PC-3 (cell line): ENCODE data around the gene IGFBP3. TPM values are rescaled to one million over a fixed set of nuclear protein-coding genes. Genes with fewer than 3 reads are reported as not detected.

Experiments
- ATAC-seq: fragments of 200-7000 bp; cut with Tn5 transposase; 2 replicates; pipeline ENCODE4 v1.9.1; 2020; ENCODE audit warnings: mild to moderate bottlenecking, moderate library complexity
- BruUV-seq: library from RNA; stranded (reverse); fragments of 400-500 nt; replicated peaks from 2 replicates; lab custom pipeline; 2021; lab: Mats Ljungman, UMichigan
- CTCF ChIA-PET: fragments of 300-600 bp; sonication (Branson Sonifier 250); formaldehyde crosslinking; loops from one replicate; lab custom pipeline; 2022; ENCODE audit warnings: antibody characterized with exemption; lab: Charles Lee
- POLR2A ChIA-PET: fragments of 300-600 bp; sonication (Branson Sonifier 250); formaldehyde crosslinking; loops from one replicate; lab custom pipeline; 2022; ENCODE audit warnings: antibody characterized with exemption; ENCODE audit not compliant: unreplicated experiment; lab: Charles Lee
- DNase-seq: peaks from one replicate; pipeline ENCODE4 v3.0.0-alpha.2; 2015
- H2AFZ ChIP-seq: fragments of 300-600 bp; sonication (generic); 2 replicates; pipeline ENCODE4 v1.6.0; 2016; ENCODE audit warnings: antibody characterized with exemption, low read length
- H3F3A ChIP-seq: fragments of 300-600 bp; sonication (generic); one replicate; pipeline ENCODE4 v1.6.0; 2017; ENCODE audit warnings: antibody characterized with exemption, low read length, control low read depth, mild to moderate bottlenecking; ENCODE audit not compliant: unreplicated experiment
- H3K27ac ChIP-seq: fragments of 300-600 bp; sonication (generic); 2 replicates; pipeline ENCODE4 v1.5.1; 2016; ENCODE audit warnings: mild to moderate bottlenecking, low read length
- H3K27me3 ChIP-seq: fragments of 300-600 bp; sonication (generic); 2 replicates; pipeline ENCODE4 v1.6.1; 2016; ENCODE audit warnings: low read length, mixed read lengths
- H3K36me3 ChIP-seq: fragments of 300-600 bp; sonication (generic); 2 replicates; pipeline ENCODE4 v1.6.1; 2016; ENCODE audit warnings: low read depth, mixed run types, low read length, mixed read lengths
- H3K4me1 ChIP-seq: fragments of 300-600 bp; sonication (generic); 2 replicates; pipeline ENCODE4 v1.5.1; 2016; ENCODE audit warnings: low read length; ENCODE audit not compliant: insufficient read depth
- H3K4me2 ChIP-seq: fragments of 300-600 bp; sonication (generic); 2 replicates; pipeline ENCODE4 v1.6.0; 2016; ENCODE audit warnings: low read length
- H3K4me3 ChIP-seq: fragments of 300-600 bp; sonication (generic); 2 replicates; pipeline ENCODE4 v1.5.1; 2016; ENCODE audit warnings: mild to moderate bottlenecking, low read length, mixed read lengths
- H3K79me2 ChIP-seq: fragments of 300-600 bp; sonication (generic); 2 replicates; pipeline ENCODE4 v1.6.1; 2017; ENCODE audit warnings: low read length, mixed read lengths
- H3K9ac ChIP-seq: fragments of 300-600 bp; sonication (generic); 2 replicates; pipeline ENCODE4 v1.6.0; 2016; ENCODE audit warnings: mild to moderate bottlenecking, low read length
- H3K9me2 ChIP-seq: fragments of 300-600 bp; sonication (generic); replicated peaks from 2 replicates; pipeline ENCODE4 v1.6.1; 2016; ENCODE audit warnings: mixed run types, low read length, mixed read lengths
- H3K9me3 ChIP-seq: fragments of 300-600 bp; sonication (generic); 2 replicates; pipeline ENCODE4 v1.6.1; 2016; ENCODE audit warnings: low read length, mixed read lengths
- H4K20me1 ChIP-seq: fragments of 300-600 bp; sonication (generic); 2 replicates; pipeline ENCODE4 v1.6.1; 2016; ENCODE audit warnings: low read length, mixed read lengths
- EZH2 ChIP-seq: fragments of 300-600 bp; sonication (generic); IDR thresholded peaks from one replicate; pipeline ENCODE4 v1.6.1; 2017; ENCODE audit warnings: antibody characterized with exemption, mild to moderate bottlenecking, low read length; ENCODE audit not compliant: unreplicated experiment
- EZH2phosphoT487 ChIP-seq: fragments of 300-600 bp; sonication (generic); IDR thresholded peaks from 2 replicates; pipeline ENCODE4 v1.6.1; 2018; ENCODE audit warnings: mild to moderate bottlenecking, antibody characterized with exemption, low read length, borderline replicate concordance
- intact Hi-C: fragments of 100-400 bp; cut with micrococcal nuclease; formaldehyde crosslinking; loops from 2 replicates; pipeline ENCODE4 v1.9.0; 2023
- total RNA-seq: library from RNA; depleted of rRNA; stranded (reverse); fragments of >200 nt; gene quantifications from 2 replicates; pipeline ENCODE4 v1.2.3, GENCODE V29; 2014
- TF ChIP-seq, protein P1 (sequence below): fragments of 300-600 bp; sonication (generic); conservative IDR thresholded peaks from 2 replicates; pipeline ENCODE4 v1.5.1; 2017; ENCODE audit warnings: antibody characterized with exemption, low read depth, mild to moderate bottlenecking, low read length

IGFBP3 gene
- total RNA-seq, 1 experiment from 2014 or later: 120 TPM

DNA sequence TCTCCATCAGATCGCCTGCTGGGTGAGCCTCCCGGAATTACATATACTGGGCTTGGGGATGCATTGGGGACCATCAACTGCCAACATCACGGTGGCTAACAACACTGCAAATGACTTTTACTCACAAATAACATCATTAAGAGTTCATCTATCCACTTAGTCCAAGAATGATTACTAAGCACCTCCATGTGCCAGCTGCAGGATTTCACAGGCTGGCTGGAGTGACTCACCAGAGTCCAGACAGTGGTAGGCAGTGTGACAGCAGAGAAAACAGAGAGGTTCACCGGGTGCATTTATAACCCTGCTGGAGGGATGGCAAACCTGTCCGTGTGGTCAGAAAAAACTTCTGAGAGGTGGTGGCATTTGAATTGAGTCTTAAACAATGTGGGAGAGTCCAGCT, 3.2 kb upstream of the IGFBP3 start:
- peaks cover 39% of the 10 kb centered on the region for H3K4me1 ChIP-seq
- peaks cover under 1% of the 10 kb centered on the region; the same call in 1 of the 2 replicates for H4K20me1 ChIP-seq
- peaks cover 12% of the 10 kb centered on the region; the same call in 1 of the 2 replicates for H3K79me2 ChIP-seq
- no peak overlapping the region for H2AFZ ChIP-seq
- no TSS peak for BruUV-seq
- intact Hi-C loops: loop anchor here (5.0 kb wide), 4 partner anchors 213 to 1328 kb away; no protein-coding TSS in a partner anchor
- TF ChIP-seq, protein P1, sequence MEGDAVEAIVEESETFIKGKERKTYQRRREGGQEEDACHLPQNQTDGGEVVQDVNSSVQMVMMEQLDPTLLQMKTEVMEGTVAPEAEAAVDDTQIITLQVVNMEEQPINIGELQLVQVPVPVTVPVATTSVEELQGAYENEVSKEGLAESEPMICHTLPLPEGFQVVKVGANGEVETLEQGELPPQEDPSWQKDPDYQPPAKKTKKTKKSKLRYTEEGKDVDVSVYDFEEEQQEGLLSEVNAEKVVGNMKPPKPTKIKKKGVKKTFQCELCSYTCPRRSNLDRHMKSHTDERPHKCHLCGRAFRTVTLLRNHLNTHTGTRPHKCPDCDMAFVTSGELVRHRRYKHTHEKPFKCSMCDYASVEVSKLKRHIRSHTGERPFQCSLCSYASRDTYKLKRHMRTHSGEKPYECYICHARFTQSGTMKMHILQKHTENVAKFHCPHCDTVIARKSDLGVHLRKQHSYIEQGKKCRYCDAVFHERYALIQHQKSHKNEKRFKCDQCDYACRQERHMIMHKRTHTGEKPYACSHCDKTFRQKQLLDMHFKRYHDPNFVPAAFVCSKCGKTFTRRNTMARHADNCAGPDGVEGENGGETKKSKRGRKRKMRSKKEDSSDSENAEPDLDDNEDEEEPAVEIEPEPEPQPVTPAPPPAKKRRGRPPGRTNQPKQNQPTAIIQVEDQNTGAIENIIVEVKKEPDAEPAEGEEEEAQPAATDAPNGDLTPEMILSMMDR: no peak
- H3K27ac ChIP-seq: peak overlapping the region; percentile 55
- POLR2A ChIA-PET: no interaction called here
- no peaks in the 10 kb centered on the region for H3K9me3 ChIP-seq
- no peaks in the 10 kb centered on the region for H3K27me3 ChIP-seq
- ATAC-seq (peak; percentile 57), DNase-seq (peak; percentile 81)
- H3K4me3 ChIP-seq: no peak overlapping the region
- no peaks in the 10 kb centered on the region for H3K9me2 ChIP-seq
- peak overlapping the region; percentile 15; the same call in 1 of the 2 replicates for H3K9ac ChIP-seq
- CTCF ChIA-PET: no interaction called here
- peak overlapping the region; percentile 90; the same call in 1 of the 2 replicates for H3K4me2 ChIP-seq
- no peaks in the 10 kb centered on the region for H3F3A ChIP-seq
- no peaks in the 10 kb centered on the region for H3K36me3 ChIP-seq

DNA sequence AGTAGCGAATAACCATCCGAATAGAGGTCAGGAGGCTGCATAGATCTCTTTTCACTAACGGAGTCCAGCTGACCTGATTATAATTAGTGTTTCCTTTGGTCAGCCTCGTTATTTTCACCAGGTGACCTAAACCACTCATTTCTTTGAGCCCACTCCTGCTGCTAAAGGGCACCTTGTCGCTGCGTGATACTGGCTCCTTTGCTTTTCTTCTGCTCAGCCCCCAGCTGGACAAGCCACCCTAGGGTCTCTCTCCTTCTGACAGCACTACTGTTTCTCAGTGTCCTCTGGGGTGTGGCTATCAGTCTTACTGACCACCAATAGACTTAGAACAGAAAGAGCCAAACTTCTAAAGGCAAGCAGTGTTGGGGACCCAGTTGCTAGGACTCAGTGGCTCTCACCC, 2.7 kb upstream of the IGFBP3 start:
- TF ChIP-seq EZH2: no peak
- no peak for TF ChIP-seq EZH2phosphoT487
- TF ChIP-seq, protein P1: no peak
- BruUV-seq: no TSS peak
- Histone ChIP-seq H3K27ac (peak overlapping the region; percentile 55), H3K27me3 (no peaks in the 10 kb centered on the region), H3K9ac (peak overlapping the region; percentile 15; the same call in 1 of the 2 replicates), H3K9me2 (no peaks in the 10 kb centered on the region), H4K20me1 (peaks cover 3% of the 10 kb centered on the region; the same call in 1 of the 2 replicates), H3K36me3 (no peaks in the 10 kb centered on the region), H3K79me2 (peaks cover 17% of the 10 kb centered on the region; the same call in 1 of the 2 replicates), H3K9me3 (no peaks in the 10 kb centered on the region), H3F3A (no peaks in the 10 kb centered on the region), H3K4me2 (peak overlapping the region; percentile 90; the same call in 1 of the 2 replicates), H3K4me1 (peaks cover 44% of the 10 kb centered on the region), H3K4me3 (no peak overlapping the region), H2AFZ (no peak overlapping the region)
- ATAC-seq: no peak
- CTCF ChIA-PET: interaction anchor here (1.4 kb wide), 1 partner anchor 306 kb away, joined by 4 read pairs; no protein-coding TSS in a partner anchor
- intact Hi-C loops: loop anchor here (1.0 to 5.0 kb wide), 7 partner anchors 54 to 1328 kb away; no protein-coding TSS in a partner anchor
- POLR2A ChIA-PET: no interaction called here
- no peak for DNase-seq

DNA sequence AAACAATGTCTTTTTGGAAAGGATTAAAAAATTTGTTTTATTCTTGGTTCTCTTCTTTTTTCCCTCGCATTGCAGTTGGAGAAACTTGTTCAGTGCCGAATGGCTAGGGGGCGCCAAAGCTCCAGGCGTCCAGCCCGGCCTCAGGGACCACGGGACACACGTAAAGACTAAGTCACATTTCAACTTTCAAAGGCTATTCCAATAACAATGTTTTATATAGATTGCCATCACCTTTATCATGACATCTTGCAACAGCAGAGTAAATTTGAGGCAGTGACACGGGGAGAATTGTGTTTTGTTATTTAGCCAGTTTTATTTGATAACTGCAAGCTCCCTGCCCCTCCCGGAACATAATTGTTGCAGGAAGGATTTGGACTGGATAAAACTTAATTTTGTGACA, 2.2 kb upstream of the IGFBP3 start:
- Histone ChIP-seq H2AFZ (peak overlapping the region; percentile 91), H3K9me3 (no peaks in the 10 kb centered on the region), H3K9me2 (no peaks in the 10 kb centered on the region), H3K79me2 (peaks cover 17% of the 10 kb centered on the region; the same call in 1 of the 2 replicates), H3K36me3 (no peaks in the 10 kb centered on the region), H3K4me1 (peaks cover 47% of the 10 kb centered on the region), H3K4me2 (peak overlapping the region; percentile 90), H3K9ac (peak overlapping the region; percentile 51), H4K20me1 (peaks cover 3% of the 10 kb centered on the region; the same call in 1 of the 2 replicates), H3K4me3 (peak overlapping the region; percentile 80), H3K27me3 (no peaks in the 10 kb centered on the region), H3F3A (no peaks in the 10 kb centered on the region), H3K27ac (peak overlapping the region; percentile 55)
- no peak for TF ChIP-seq EZH2
- TF ChIP-seq, protein P1: peak; percentile 97
- ChIA-PET POLR2A (interaction anchor here (0.7 kb wide), 1 partner anchor 1244 kb away, joined by 3 read pairs; no protein-coding TSS in a partner anchor), CTCF (interaction anchor here (0.6 to 1.9 kb wide), 10 partner anchors 55 to 885 kb away, joined by 3 to 11 read pairs (median 4); no protein-coding TSS in a partner anchor)
- ATAC-seq (peak; percentile 28), DNase-seq (peak; percentile 83)
- BruUV-seq: no TSS peak
- intact Hi-C loops: loop anchor here (1.0 to 5.0 kb wide), 7 partner anchors 55 to 1329 kb away; no protein-coding TSS in a partner anchor
